RWPE2 (cell line): Measurements from ENCODE around the gene TLE7.

Source experiments
- ATAC-seq: fragments of 200-7000 bp; cut with Tn5 transposase; 3 replicates; pipeline ENCODE4 v1.9.1; 2021; ENCODE audit warnings: low read depth
- DNase-seq: peaks from one replicate; pipeline ENCODE4 v3.0.0-alpha.2; 2020; ENCODE audit warnings: low spot score
- H3K27ac ChIP-seq: fragments of 450-650 bp; 2 replicates; pipeline ENCODE4 v1.5.1; 2017; ENCODE audit warnings: mild to moderate bottlenecking; ENCODE audit not compliant: poor library complexity, severe bottlenecking
- H3K27me3 ChIP-seq: fragments of 250-450 bp; sonication (Bioruptor Pico); 2 replicates; pipeline ENCODE4 v1.5.1; 2021; ENCODE audit warnings: mild to moderate bottlenecking, moderate library complexity; ENCODE audit not compliant: insufficient read depth, poor library complexity, severe bottlenecking
- H3K36me3 ChIP-seq: fragments of 250-450 bp; sonication (Bioruptor Pico); 2 replicates; pipeline ENCODE4 v1.5.1; 2020; ENCODE audit warnings: low read depth, mild to moderate bottlenecking, moderate library complexity
- H3K4me1 ChIP-seq: fragments of 250-450 bp; sonication (Bioruptor Pico); 2 replicates; pipeline ENCODE4 v1.5.1; 2021; ENCODE audit warnings: mild to moderate bottlenecking, moderate library complexity; ENCODE audit not compliant: insufficient read depth, poor library complexity, severe bottlenecking
- H3K4me3 ChIP-seq: fragments of 250-450 bp; sonication (Bioruptor Pico); 2 replicates; pipeline ENCODE4 v1.5.1; 2021; ENCODE audit warnings: mild to moderate bottlenecking, moderate library complexity; ENCODE audit not compliant: severe bottlenecking
- H3K9me3 ChIP-seq: fragments of 250-450 bp; sonication (Bioruptor Pico); 2 replicates; pipeline ENCODE4 v1.5.1; 2021; ENCODE audit warnings: mild to moderate bottlenecking, moderate library complexity; ENCODE audit not compliant: severe bottlenecking
- CTCF ChIP-seq: fragments of 450-650 bp; IDR thresholded peaks from one replicate; pipeline ENCODE4 v1.5.1; 2017; ENCODE audit warnings: mild to moderate bottlenecking, moderate library complexity; ENCODE audit not compliant: poor library complexity, severe bottlenecking

The TLE7 gene

GRCh38 chr16:71482569-71482968, 40.7 kb upstream of the TLE7 start:
- Histone ChIP-seq H3K4me1 (peaks cover 8% of the 10 kb centered on the region), H3K4me3 (no peak overlapping the region), H3K27ac (no peak overlapping the region), H3K27me3 (no peaks in the 10 kb centered on the region), H3K36me3 (peaks cover 3% of the 10 kb centered on the region; the same call in 1 of the 2 replicates), H3K9me3 (no peaks in the 10 kb centered on the region)
- ATAC-seq (no peak), DNase-seq (no peak)
- TF ChIP-seq CTCF: no peak

GRCh38 chr16:71480956-71481355, 39.1 kb upstream of the TLE7 start:
- Histone ChIP-seq H3K36me3 (peaks cover 20% of the 10 kb centered on the region), H3K4me3 (no peak overlapping the region), H3K9me3 (no peaks in the 10 kb centered on the region), H3K4me1 (peaks cover 8% of the 10 kb centered on the region), H3K27ac (no peak overlapping the region), H3K27me3 (no peaks in the 10 kb centered on the region)
- no peak for TF ChIP-seq CTCF
- DNase-seq (no peak), ATAC-seq (no peak)

GRCh38 chr16:71479420-71479819, 37.6 kb upstream of the TLE7 start:
- Histone ChIP-seq H3K27ac (no peak overlapping the region), H3K4me1 (peaks cover 14% of the 10 kb centered on the region), H3K9me3 (no peaks in the 10 kb centered on the region), H3K4me3 (no peak overlapping the region), H3K27me3 (no peaks in the 10 kb centered on the region), H3K36me3 (peaks cover 29% of the 10 kb centered on the region)
- no peak for ATAC-seq
- TF ChIP-seq CTCF: peak; percentile 43
- DNase-seq: no peak

- peaks cover 20% of the 10 kb centered on the region for H3K4me1 ChIP-seq
- H3K4me3 ChIP-seq: no peak overlapping the region
- TF ChIP-seq CTCF: no peak
- ATAC-seq (no peak), DNase-seq (no peak)
- peaks cover 30% of the 10 kb centered on the region for H3K36me3 ChIP-seq
- peaks cover 2% of the 10 kb centered on the region for H3K9me3 ChIP-seq
- H3K27me3 ChIP-seq: no peaks in the 10 kb centered on the region
- peak overlapping the region; percentile 92 for H3K27ac ChIP-seq
Observed at GRCh38 chr16:71476457-71477124, 34.7 kb upstream of the TLE7 start.

GRCh38 chr16:71474864-71475263, 33.0 kb upstream of the TLE7 start:
- ATAC-seq (peak; percentile 98), DNase-seq (peak; percentile 80)
- Histone ChIP-seq H3K27ac (peak overlapping the region; percentile 92), H3K4me3 (no peak overlapping the region), H3K4me1 (peaks cover 20% of the 10 kb centered on the region), H3K36me3 (peaks cover 30% of the 10 kb centered on the region), H3K27me3 (no peaks in the 10 kb centered on the region), H3K9me3 (peaks cover 2% of the 10 kb centered on the region)
- no peak for TF ChIP-seq CTCF
